HG03457 (cell line): ENCODE measurements around the gene CCDC134.
"Not testable (repeated sequence)": the region's sequence is repeated elsewhere in the genome, so short reads cannot be mapped to it uniquely, and the experiment has no call there.

Experiments used
- ATAC-seq: cut with Tn5 transposase; IDR thresholded peaks from one replicate; pipeline ENCODE4 v1.9.1; 2021; ENCODE audit warnings: moderate number of reproducible peaks; ENCODE audit not compliant: unreplicated experiment

The CCDC134 gene

DNA sequence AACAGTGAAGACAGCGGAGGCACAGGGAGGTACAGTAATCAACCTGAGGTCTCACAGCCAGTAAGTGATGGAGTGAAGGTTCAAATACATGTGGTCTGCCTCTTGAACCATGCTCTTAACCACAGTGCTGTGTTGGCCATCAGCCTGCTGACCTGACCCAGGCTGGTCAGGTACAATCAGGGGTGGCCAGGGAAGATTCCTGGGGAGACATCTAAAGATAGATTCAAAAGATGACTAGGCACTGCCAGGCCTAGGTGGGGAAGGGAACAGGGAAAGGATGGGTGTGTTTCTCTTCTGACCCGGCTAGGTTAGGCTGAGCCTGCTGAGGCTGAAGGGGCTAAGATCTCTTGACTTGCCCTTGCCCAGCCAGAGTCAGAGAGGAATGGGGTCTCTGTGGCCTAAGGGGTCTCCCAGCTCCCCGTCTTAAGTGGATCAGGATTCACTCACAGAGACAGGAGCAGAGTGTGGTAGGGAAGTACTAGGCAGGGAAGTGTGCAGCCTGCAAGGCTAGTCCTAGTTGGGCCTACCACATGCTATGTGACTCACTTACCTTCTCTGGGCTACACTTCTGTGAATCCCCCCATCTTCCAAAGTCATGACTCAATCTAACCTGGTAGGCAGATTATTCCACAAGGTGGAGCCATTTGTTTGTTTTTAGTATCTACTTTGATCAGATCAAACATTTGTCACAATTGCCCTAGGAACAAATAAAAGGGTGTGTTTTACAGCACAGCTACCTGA is 22.0 kb downstream of the CCDC134 start:
- ATAC-seq: no peak

DNA sequence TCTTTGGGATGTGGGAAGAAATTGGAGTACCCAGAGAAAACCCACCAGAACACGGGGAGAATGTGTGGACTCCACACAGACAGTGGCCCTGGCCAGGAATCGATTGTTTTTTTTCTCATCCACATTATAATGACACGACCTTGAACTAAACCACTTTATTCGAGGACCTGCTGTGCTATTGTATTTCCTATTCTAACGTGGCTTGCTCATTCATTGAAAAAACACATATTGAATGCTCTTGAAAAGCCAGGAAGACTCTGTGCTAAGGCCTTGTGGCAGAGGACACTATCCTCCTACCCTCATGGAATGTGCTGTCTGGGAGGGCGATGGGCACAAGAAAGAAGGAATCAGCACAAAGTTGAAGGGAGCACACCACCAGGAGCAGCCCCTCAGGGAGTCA is 23.3 kb downstream of the CCDC134 start:
- no peak for ATAC-seq

DNA sequence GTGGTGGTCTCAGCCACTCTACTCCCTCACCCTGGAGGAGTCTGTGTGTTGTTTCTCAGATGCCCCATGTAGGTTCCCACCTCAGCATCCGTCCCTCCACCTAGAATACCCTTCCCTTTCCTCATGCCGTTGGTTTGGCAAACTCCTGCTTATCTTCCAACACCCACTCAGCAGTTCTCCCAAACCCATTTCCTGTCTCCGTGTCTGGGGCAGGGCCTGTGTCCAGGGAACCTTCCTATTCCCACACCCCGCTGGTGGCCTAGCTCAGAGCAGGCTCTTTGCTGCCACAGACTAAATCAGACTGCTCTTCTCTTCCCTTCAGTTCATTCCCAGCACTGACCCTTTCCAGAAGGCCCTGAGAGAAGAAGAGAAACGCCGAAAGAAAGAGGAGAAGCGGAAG is 24.9 kb downstream of the CCDC134 start:
- ATAC-seq: no peak

- no peak for ATAC-seq
Measured at GRCh38 chr22:41826021-41826420, 25.5 kb downstream of the CCDC134 start.

- ATAC-seq: no peak
Measured at GRCh38 chr22:41826430-41827383, 26.2 kb downstream of the CCDC134 start.

- ATAC-seq: no peak
Measured at GRCh38 chr22:41827671-41828070, 27.2 kb downstream of the CCDC134 start.

GRCh38 chr22:41828516-41828915 is 28.0 kb downstream of the CCDC134 start:
- ATAC-seq: no peak

DNA sequence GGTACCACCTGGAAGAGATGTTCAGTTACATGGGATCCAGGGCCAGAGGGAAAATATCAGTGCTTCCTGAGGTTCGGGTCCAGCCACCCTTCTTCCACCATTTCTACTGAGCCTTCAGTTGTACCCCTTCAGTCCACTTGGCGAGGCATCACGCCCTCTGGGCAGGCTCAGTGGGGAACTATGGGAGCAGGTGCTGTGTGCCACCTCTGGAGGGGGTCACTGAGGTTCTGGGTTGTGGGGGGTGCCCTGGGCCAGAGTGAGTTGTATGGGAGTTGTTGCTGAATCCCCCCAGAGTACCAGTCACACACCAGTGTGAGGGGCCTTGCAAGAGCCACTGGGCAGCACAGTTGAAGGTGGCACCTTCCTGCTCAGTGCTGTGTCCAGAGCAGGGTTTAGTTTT is 29.7 kb downstream of the CCDC134 start:
- no peak for ATAC-seq

DNA sequence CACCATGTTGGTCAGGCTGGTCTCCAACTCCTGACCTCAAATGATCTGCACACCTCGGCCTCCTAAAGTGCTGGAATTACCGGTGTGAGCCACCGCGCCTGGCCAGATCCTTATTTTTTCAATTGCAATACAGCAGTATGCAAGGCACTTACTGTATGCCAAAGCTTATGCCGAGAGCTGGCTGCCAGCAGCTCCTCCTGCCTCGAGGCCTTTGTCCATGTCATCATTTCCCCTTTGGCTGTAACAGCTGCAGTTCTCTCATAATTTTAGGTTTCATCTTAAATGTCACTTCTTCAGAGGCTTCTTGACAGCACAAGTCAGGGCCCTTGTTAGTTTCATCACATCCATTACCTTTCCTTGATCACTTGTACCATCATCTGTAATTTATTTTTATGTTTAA is 30.9 kb downstream of the CCDC134 start:
- ATAC-seq: no peak

- ATAC-seq: no peak
Measured at GRCh38 chr22:41831828-41832552, 31.5 kb downstream of the CCDC134 start.

GRCh38 chr22:41832553-41833368 is 32.3 kb downstream of the CCDC134 start, which contains the start of gene SREBF2:
Gene SREBF2 (plus strand): TSS chr22:41833105. CDS start chr22:41833271, 166 bp downstream.
- ATAC-seq: peak; percentile 68

DNA sequence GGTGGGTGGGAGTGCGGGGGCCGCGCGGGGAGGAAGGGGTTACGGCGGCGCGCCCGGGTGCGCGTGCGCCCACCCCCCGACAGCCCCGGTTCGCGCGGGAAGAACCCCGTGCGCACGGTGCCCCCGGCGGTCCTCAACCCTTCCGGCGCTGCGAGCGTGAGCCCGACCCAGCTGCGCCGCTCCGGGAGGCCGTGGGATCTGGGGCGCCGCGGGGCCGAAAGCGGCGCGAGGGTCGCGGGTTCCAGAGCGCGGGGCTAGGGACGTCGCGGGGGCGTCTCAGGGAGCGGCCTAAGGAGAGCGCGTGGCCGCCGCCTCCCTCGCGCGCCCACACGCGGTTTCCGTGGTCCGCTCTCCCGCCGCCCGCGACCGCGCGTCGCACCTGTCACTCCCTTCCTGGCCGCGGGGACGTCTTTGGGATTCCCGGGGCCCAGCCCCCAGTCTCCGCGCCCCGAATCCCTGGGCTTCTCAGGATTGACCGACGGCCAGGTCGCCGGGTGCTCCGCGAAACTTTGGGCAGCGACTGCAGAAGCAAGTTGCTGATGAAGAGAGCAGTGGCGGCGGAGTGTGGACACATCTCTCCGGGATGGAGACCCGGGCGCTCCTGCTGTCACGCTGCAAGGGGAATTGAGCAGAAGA is 33.0 kb downstream of the CCDC134 start:
- ATAC-seq: no peak

GRCh38 chr22:41834005-41834944 is 33.8 kb downstream of the CCDC134 start:
- no peak for ATAC-seq

- ATAC-seq: not testable (repeated sequence)
Measured at GRCh38 chr22:41835462-41835861, 35.0 kb downstream of the CCDC134 start.

GRCh38 chr22:41836551-41836950 is 36.1 kb downstream of the CCDC134 start:
- ATAC-seq: no peak

DNA sequence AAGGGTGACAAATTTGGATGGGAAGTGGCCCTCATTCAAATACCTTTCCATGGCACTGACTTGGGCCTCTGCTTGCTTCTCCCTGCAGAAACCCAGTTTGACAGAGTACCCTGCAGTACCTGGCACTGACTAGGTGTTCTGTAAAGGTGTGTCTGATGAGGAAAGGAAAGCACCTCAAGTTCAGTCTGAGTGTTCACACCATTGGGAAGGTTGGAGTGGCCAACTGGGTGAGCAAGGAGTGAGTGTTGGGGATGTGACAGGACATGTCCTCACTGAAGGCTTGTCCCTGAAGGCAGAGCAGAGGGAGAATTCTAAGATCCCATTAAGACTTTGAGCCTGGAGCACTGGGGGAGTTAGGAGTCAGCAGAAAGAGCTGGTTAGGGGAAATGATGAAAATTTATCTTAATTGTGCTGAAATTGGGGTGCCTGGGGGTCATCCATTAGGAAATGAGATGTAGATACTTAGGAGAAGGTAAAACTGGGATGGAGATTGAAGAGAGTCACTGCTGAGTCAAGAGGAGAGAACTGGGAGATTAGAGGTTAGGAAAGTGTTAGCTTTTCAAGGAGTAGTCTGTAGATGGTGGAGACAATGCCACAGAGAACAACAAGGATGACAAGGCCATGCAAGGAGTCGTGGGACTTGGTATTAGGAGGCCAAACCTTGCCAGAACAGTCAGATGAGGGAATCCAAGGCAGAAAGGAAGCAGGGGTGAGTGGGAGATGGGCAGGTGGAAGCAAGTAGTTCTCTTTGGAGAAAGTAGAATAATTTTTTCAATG is 38.6 kb downstream of the CCDC134 start:
- ATAC-seq: no peak

GRCh38 chr22:41840216-41840615 is 39.7 kb downstream of the CCDC134 start:
- no peak for ATAC-seq

GRCh38 chr22:41841085-41841712 is 40.7 kb downstream of the CCDC134 start:
- ATAC-seq: no peak
